Lower lobe of right lung (tissue), 2 donors: ENCODE results near the gene IDH1. TPM values are rescaled to one million over a fixed set of nuclear protein-coding genes. Genes with fewer than 3 reads are reported as not detected.
A peak's percentile ranks its signal among the peaks of the same experiment; 100 is the strongest.
"Not testable (repeated sequence)": the region's sequence is repeated elsewhere in the genome, so short reads cannot be mapped to it uniquely, and the experiment has no call there.

Experiments used
- ATAC-seq, 2 donors: fragments of 200-7000 bp; cut with Tn5 transposase; one replicate each; pipeline ENCODE4 v1.9.1; 2020 to 2022; ENCODE audit warnings: mild to moderate bottlenecking in 2 of 2, moderate library complexity in 2 of 2
- DNase-seq: peaks from one replicate; pipeline ENCODE4 v3.0.0-alpha.2; 2020
- H3K27ac ChIP-seq: fragments of 200-600 bp; one replicate; pipeline ENCODE4 v1.8.0; 2022
- H3K27me3 ChIP-seq: fragments of 200-600 bp; one replicate; pipeline ENCODE4 v1.8.0; 2022; ENCODE audit warnings: low read depth
- H3K36me3 ChIP-seq: fragments of 200-600 bp; one replicate; pipeline ENCODE4 v1.8.0; 2022; ENCODE audit warnings: mild to moderate bottlenecking
- H3K4me1 ChIP-seq: fragments of 200-600 bp; one replicate; pipeline ENCODE4 v1.8.0; 2022
- H3K4me3 ChIP-seq: fragments of 200-600 bp; one replicate; pipeline ENCODE4 v1.8.0; 2022; ENCODE audit warnings: mild to moderate bottlenecking
- H3K9me3 ChIP-seq: fragments of 200-600 bp; one replicate; pipeline ENCODE4 v1.8.0; 2022
- intact Hi-C: fragments of 100-400 bp; cut with DNase I; formaldehyde crosslinking; loops from one replicate; pipeline ENCODE4 v1.11.0; 2022
- total RNA-seq: library from RNA; stranded (reverse); fragmentation: NEBNext Ultra II Directional; extraction: Animal tissue kit (Norgen Biotek cat#: 25700); gene quantifications from one replicate; pipeline ENCODE4 v1.2.1, GENCODE V29; 2021
- TF ChIP-seq, protein P1 (sequence below): fragments of 200-600 bp; IDR thresholded peaks from one replicate; pipeline ENCODE4 v1.8.0; 2022; ENCODE audit warnings: antibody characterized with exemption, mild to moderate bottlenecking
- donor health status: DM: no; HTN: yes; CAD: no; lungs with severe emphysema.

Gene IDH1
- total RNA-seq, 1 donor from 2014 or later: 152 TPM

DNA sequence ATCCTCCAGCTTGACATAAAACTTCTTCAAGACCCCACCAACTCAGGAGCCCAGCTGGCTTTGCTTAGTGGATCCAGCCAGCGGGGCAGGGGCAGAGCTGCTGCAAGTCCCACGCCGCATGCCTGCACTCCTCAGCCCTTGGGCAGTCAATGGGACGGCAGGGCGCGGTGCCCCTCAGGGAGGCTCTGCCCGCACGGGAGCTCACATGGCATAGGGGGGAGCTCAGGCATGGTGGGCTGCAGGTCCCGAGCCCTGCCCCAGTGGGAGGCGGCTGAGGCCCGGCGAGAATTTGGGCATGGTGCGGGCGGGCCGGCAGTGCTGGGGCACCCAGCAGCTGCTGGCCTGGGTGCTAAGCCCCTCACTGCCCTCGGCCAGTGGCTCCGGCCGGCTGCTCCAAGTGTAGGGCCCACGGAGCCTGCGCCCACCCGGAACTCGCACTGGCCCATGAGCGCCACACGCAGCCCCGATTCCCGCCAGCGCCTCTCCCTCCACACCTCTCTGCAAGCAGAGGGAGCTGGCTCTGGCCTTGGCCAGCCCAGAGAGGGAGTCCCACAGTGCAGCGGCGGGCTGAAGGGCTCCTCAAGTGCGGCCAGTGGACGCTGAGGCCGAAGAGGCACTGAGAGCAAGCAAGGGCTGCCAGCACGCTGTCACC, 27.2 kb downstream of the IDH1 start:
- DNase-seq (no peak), ATAC-seq (peak; percentile 24 to 48)
- H3K27ac ChIP-seq: no peak overlapping the region
- no peak overlapping the region for H3K4me3 ChIP-seq
- no peaks in the 10 kb centered on the region for H3K27me3 ChIP-seq
- no peaks in the 10 kb centered on the region for H3K4me1 ChIP-seq
- intact Hi-C loops: no loop called here
- no peaks in the 10 kb centered on the region for H3K36me3 ChIP-seq
- peaks cover 4% of the 10 kb centered on the region for H3K9me3 ChIP-seq
- TF ChIP-seq, protein P1, sequence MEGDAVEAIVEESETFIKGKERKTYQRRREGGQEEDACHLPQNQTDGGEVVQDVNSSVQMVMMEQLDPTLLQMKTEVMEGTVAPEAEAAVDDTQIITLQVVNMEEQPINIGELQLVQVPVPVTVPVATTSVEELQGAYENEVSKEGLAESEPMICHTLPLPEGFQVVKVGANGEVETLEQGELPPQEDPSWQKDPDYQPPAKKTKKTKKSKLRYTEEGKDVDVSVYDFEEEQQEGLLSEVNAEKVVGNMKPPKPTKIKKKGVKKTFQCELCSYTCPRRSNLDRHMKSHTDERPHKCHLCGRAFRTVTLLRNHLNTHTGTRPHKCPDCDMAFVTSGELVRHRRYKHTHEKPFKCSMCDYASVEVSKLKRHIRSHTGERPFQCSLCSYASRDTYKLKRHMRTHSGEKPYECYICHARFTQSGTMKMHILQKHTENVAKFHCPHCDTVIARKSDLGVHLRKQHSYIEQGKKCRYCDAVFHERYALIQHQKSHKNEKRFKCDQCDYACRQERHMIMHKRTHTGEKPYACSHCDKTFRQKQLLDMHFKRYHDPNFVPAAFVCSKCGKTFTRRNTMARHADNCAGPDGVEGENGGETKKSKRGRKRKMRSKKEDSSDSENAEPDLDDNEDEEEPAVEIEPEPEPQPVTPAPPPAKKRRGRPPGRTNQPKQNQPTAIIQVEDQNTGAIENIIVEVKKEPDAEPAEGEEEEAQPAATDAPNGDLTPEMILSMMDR: no peak

DNA sequence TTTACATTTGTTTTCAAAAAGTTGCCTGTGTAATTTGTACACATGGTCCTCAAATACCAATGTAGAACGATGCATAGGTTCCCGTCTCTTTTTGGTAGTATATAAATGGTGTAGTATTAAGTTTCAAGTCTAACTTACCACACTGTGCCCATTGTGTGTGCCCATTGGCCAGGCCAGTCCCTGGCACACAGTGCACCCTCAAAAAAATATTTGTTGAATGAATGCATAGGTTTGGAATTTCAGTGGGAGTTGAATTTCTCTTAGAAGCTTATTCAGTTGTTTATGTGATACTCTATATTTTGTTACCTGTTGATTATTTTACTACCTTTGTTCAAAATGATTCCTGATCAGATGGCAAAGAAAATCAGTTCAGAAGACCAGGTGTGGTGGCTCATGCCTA, 30.1 kb downstream of the IDH1 start:
- no peaks in the 10 kb centered on the region for H3K27me3 ChIP-seq
- ATAC-seq (no peak), DNase-seq (no peak)
- no peaks in the 10 kb centered on the region for H3K4me1 ChIP-seq
- no peaks in the 10 kb centered on the region for H3K9me3 ChIP-seq
- H3K27ac ChIP-seq: no peak overlapping the region
- intact Hi-C loops: no loop called here
- no peaks in the 10 kb centered on the region for H3K36me3 ChIP-seq
- TF ChIP-seq, protein P1: no peak
- no peak overlapping the region for H3K4me3 ChIP-seq

DNA sequence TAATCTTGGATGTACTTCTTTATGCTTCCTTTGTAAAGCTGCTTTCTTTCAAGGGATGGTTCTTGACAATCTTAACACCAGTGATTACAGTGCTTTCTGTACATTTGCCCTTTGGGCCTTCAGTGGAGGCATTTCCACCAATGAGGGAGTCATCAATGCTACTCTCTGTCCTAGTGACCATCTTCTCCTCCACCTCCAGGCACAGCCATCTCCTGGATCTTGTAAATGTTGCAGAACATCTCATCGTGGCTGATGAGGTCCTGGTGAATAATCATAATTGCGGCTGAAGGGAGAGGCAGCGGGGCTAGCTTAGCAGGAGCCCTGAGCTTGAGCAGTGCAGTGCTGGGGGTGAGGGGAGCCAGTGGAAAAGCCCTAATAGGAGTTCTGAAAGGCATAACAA, 32.5 kb downstream of the IDH1 start:
- no peak overlapping the region for H3K27ac ChIP-seq
- no peaks in the 10 kb centered on the region for H3K36me3 ChIP-seq
- no peaks in the 10 kb centered on the region for H3K9me3 ChIP-seq
- H3K4me1 ChIP-seq: no peaks in the 10 kb centered on the region
- no peak for ATAC-seq
- intact Hi-C loops: no loop called here
- TF ChIP-seq, protein P1: no peak
- no peaks in the 10 kb centered on the region for H3K27me3 ChIP-seq
- DNase-seq: no peak
- H3K4me3 ChIP-seq: no peak overlapping the region

DNA sequence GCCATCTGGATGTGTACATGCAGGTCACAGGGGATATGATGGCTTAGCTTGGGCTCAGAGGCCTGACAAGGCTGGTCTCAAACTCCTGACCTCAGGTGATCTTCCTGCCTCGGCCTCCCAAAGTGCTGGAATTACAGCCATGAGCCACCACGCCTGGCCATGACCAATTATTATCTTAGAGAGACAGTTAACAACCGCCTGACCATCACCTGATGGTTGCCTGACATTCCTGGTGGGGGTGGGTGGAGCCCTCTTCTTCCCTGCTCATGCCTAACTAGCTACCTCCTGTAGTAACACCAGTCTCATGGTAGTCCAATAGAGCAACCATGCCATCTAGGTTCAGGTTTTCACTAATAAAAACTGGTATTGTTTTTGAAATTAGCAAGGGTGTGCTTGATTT, 33.0 kb downstream of the IDH1 start:
- intact Hi-C loops, H3K4me3 ChIP-seq, H3K36me3 ChIP-seq, ATAC-seq, H3K4me1 ChIP-seq, DNase-seq, H3K27ac ChIP-seq, H3K9me3 ChIP-seq, H3K27me3 ChIP-seq: not testable (repeated sequence)

DNA sequence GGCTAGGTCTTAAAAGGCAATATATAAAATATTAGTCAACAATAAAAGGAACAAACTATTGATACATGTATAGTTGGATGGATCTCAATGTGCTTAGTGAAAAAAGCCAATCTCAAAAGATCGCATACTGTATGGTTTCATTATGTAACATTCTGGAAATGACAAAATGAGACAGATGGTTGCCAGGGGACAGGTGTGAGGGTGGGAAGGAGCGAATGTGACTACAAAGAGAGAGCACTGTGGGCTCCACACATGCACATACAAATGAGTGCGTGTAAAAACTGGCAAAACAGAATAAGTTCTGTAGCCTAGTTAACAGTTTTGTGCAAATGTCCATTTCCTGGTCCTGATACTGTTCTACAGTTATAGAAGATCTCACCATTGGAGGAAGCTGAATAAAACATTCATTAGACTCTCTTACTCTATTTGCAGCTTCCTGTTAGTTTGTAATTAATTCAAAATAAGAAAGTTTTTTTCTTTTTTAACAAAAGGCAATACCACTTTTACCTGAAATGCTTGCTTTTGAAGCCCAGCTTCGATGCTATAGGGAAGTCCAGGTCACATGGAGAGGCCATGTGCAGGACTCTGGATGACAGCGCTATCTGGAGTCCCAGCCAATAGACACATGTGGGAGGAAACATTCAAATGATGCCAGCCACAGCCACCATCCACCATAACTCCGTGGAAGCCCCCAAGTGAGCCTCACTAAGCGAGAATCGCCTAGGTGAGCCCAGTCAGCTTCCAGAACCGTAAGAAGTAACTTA, 44.0 kb downstream of the IDH1 start:
- no peaks in the 10 kb centered on the region for H3K9me3 ChIP-seq

More for the DNA sequence above, 44.0 kb downstream of the IDH1 start:
- TF ChIP-seq, protein P1: no peak
- H3K27me3 ChIP-seq: no peaks in the 10 kb centered on the region
- ATAC-seq (no peak), DNase-seq (no peak)
- no peak overlapping the region for H3K4me3 ChIP-seq
- intact Hi-C loops: no loop called here
- H3K27ac ChIP-seq: no peak overlapping the region
- no peaks in the 10 kb centered on the region for H3K4me1 ChIP-seq
- H3K36me3 ChIP-seq: no peaks in the 10 kb centered on the region
